A673 (cell line): Measurements from ENCODE around the gene PKLR. TPM values are rescaled to one million over a fixed set of nuclear protein-coding genes. Genes with fewer than 3 reads are reported as not detected.

Source experiments
- BruUV-seq: library from RNA; stranded (reverse); fragments of 400-500 nt; replicated peaks from 2 replicates; lab custom pipeline; 2021; lab: Mats Ljungman, UMichigan
- CTCF ChIA-PET: fragments of 300-600 bp; sonication (Branson Sonifier 250); formaldehyde crosslinking; loops from one replicate; lab custom pipeline; 2022; ENCODE audit warnings: antibody characterized with exemption; lab: Charles Lee
- POLR2A ChIA-PET: fragments of 300-600 bp; sonication (Branson Sonifier 250); formaldehyde crosslinking; loops from one replicate; lab custom pipeline; 2022; ENCODE audit warnings: antibody characterized with exemption; ENCODE audit not compliant: low non-redundant PET; lab: Charles Lee
- DNase-seq: peaks from one replicate; pipeline ENCODE4 v3.0.0-alpha.2; 2015; ENCODE audit warnings: low spot score
- H3K27ac ChIP-seq: fragments of 200-600 bp; sonication (generic); 2 replicates; pipeline ENCODE4 v1.5.1; 2016; ENCODE audit warnings: mixed run types, low read depth, mild to moderate bottlenecking, mixed read lengths, antibody characterized with exemption, low read length; ENCODE audit not compliant: poor library complexity, severe bottlenecking
- H3K27me3 ChIP-seq: fragments of 200-600 bp; sonication (generic); replicated peaks from 2 replicates; pipeline ENCODE4 v1.6.1; 2017; ENCODE audit warnings: mixed run types, low read depth, mild to moderate bottlenecking, mixed read lengths, antibody characterized with exemption, low read length; ENCODE audit not compliant: insufficient read depth, poor library complexity
- H3K36me3 ChIP-seq: fragments of 200-600 bp; sonication (generic); 2 replicates; pipeline ENCODE4 v1.6.1; 2016; ENCODE audit warnings: mixed run types, mild to moderate bottlenecking, mixed read lengths, antibody characterized with exemption, low read length; ENCODE audit not compliant: insufficient read depth, poor library complexity, severe bottlenecking
- H3K4me1 ChIP-seq: fragments of 200-600 bp; sonication (generic); 2 replicates; pipeline ENCODE4 v1.6.1; 2017; ENCODE audit warnings: mixed run types, mild to moderate bottlenecking, mixed read lengths, antibody characterized with exemption, low read length; ENCODE audit not compliant: insufficient read depth, poor library complexity, severe bottlenecking
- H3K4me3 ChIP-seq: fragments of 200-600 bp; sonication (generic); 2 replicates; pipeline ENCODE4 v1.5.1; 2016; ENCODE audit warnings: low read depth, mixed run types, mild to moderate bottlenecking, mixed read lengths, low read length; ENCODE audit not compliant: poor library complexity, severe bottlenecking
- H3K9me3 ChIP-seq: fragments of 200-600 bp; sonication (generic); 2 replicates; pipeline ENCODE4 v1.6.1; 2016; ENCODE audit warnings: mixed run types, low read depth, mild to moderate bottlenecking, mixed read lengths, antibody characterized with exemption, low read length; ENCODE audit not compliant: poor library complexity, severe bottlenecking
- EZH2 ChIP-seq: fragments of 200-600 bp; sonication (generic); IDR thresholded peaks from 2 replicates; pipeline ENCODE4 v1.6.1; 2017; ENCODE audit warnings: borderline replicate concordance, low read depth, mild to moderate bottlenecking, mixed read lengths, antibody characterized with exemption, low read length; ENCODE audit not compliant: poor library complexity, severe bottlenecking
- intact Hi-C: fragments of 100-400 bp; cut with micrococcal nuclease; formaldehyde crosslinking; loops from one replicate; pipeline ENCODE4 v1.10.0; 2022; ENCODE audit not compliant: unreplicated experiment
- total RNA-seq: library from RNA; stranded (reverse); gene quantifications from 2 replicates; pipeline ENCODE4 v1.2.3, GENCODE V29; 2021
- TF ChIP-seq, protein P1 (sequence below): fragments of 300-800, 200-600 bp; sonication (generic); conservative IDR thresholded peaks from 2 replicates; pipeline ENCODE4 v1.5.1; 2017; ENCODE audit warnings: low read depth, mild to moderate bottlenecking, antibody characterized with exemption, low read length, moderate library complexity, mixed read lengths

PKLR gene
- total RNA-seq, 1 experiment from 2014 or later: not detected

GRCh38 chr1:155287987-155288543, 13.2 kb downstream of the PKLR start:
- BruUV-seq: no TSS peak
- CTCF ChIA-PET: no interaction called here

DNA sequence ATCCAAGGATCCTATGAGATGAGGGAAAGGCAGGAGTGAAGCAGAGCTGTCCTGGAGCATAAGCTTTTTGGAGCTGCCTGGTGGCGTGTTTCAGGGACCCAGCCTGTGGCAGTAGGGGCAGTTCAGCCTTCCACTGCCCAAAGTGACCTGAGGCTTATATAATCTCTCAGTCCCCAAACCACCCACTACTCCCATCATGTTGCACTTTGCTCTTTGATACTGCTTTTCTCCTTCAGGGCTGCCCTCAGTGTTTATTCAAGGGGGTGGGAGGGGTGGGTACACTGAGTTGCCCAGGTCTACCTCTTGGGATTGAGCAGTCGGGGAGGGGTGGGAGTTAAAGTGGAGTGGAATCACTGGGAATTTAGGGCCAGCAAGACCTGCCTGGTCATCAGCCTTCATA, 14.7 kb downstream of the PKLR start:
- H3K9me3 ChIP-seq: no peaks in the 10 kb centered on the region
- H3K4me3 ChIP-seq: no peak overlapping the region
- BruUV-seq: no TSS peak
- CTCF ChIA-PET: no interaction called here
- no peaks in the 10 kb centered on the region for H3K36me3 ChIP-seq
- H3K27me3 ChIP-seq: no peaks in the 10 kb centered on the region
- H3K4me1 ChIP-seq: no peaks in the 10 kb centered on the region
- H3K27ac ChIP-seq: no peak overlapping the region
- intact Hi-C loops: no loop called here
- TF ChIP-seq, protein P1, sequence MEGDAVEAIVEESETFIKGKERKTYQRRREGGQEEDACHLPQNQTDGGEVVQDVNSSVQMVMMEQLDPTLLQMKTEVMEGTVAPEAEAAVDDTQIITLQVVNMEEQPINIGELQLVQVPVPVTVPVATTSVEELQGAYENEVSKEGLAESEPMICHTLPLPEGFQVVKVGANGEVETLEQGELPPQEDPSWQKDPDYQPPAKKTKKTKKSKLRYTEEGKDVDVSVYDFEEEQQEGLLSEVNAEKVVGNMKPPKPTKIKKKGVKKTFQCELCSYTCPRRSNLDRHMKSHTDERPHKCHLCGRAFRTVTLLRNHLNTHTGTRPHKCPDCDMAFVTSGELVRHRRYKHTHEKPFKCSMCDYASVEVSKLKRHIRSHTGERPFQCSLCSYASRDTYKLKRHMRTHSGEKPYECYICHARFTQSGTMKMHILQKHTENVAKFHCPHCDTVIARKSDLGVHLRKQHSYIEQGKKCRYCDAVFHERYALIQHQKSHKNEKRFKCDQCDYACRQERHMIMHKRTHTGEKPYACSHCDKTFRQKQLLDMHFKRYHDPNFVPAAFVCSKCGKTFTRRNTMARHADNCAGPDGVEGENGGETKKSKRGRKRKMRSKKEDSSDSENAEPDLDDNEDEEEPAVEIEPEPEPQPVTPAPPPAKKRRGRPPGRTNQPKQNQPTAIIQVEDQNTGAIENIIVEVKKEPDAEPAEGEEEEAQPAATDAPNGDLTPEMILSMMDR: no peak
- no peak for TF ChIP-seq EZH2
- POLR2A ChIA-PET: no interaction called here
- DNase-seq: no peak

More at GRCh38 chr1:155287987-155288543, 13.2 kb downstream of the PKLR start:
- POLR2A ChIA-PET: no interaction called here
- H3K27ac ChIP-seq: no peak overlapping the region
- no peak overlapping the region for H3K4me3 ChIP-seq
- no peaks in the 10 kb centered on the region for H3K9me3 ChIP-seq
- no peak for DNase-seq
- intact Hi-C loops: no loop called here
- H3K27me3 ChIP-seq: no peaks in the 10 kb centered on the region
- TF ChIP-seq, protein P1: no peak
- TF ChIP-seq EZH2: no peak
- no peaks in the 10 kb centered on the region for H3K4me1 ChIP-seq
- no peaks in the 10 kb centered on the region for H3K36me3 ChIP-seq

DNA sequence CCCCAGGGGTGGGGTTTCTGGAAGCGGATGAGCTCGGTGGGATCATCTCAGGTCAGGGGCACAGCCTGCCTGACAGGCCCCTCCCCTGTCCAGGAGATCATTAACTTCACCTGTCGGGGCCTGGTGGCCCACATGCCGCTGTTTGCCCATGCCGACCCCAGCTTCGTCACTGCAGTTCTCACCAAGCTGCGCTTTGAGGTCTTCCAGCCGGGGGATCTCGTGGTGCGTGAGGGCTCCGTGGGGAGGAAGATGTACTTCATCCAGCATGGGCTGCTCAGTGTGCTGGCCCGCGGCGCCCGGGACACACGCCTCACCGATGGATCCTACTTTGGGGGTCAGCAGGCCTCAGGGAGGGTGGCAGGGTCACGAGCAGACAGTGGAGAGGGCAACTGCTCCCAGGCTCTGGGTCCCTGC, 15.6 kb downstream of the PKLR start:
- ChIA-PET CTCF (no interaction called here), POLR2A (no interaction called here)
- no peak overlapping the region for H3K4me3 ChIP-seq
- no peak for DNase-seq
- H3K27ac ChIP-seq: no peak overlapping the region
- no TSS peak for BruUV-seq
- intact Hi-C loops: no loop called here
- H3K9me3 ChIP-seq: no peaks in the 10 kb centered on the region
- no peak for TF ChIP-seq EZH2
- TF ChIP-seq, protein P1: no peak
- H3K36me3 ChIP-seq: no peaks in the 10 kb centered on the region
- no peaks in the 10 kb centered on the region for H3K4me1 ChIP-seq
- no peaks in the 10 kb centered on the region for H3K27me3 ChIP-seq
